HG02884 (cell line): ENCODE measurements around the gene R3HDM4.
A peak's percentile ranks its signal among the peaks of the same experiment; 100 is the strongest.
"Not testable (repeated sequence)": the region's sequence is repeated elsewhere in the genome, so short reads cannot be mapped to it uniquely, and the experiment has no call there.

Source experiments
- ATAC-seq: cut with Tn5 transposase; IDR thresholded peaks from one replicate; pipeline ENCODE4 v1.9.1; 2021; ENCODE audit warnings: mild to moderate bottlenecking, moderate library complexity; ENCODE audit not compliant: unreplicated experiment

R3HDM4 gene

GRCh38 chr19:896999-897398, 16.0 kb downstream of the R3HDM4 start:
- ATAC-seq, result no peak

- no peak for ATAC-seq
Measured at GRCh38 chr19:896434-896833, 16.6 kb downstream of the R3HDM4 start.

- ATAC-seq, result peak; percentile 67
Measured at GRCh38 chr19:892894-893689, 19.9 kb downstream of the R3HDM4 start, which contains the start of the genes MED16 and RNU6-9. MED16 (minus strand) TSS chr19:893187; CDS start chr19:891131, 2,056 bp downstream. RNU6-9 (plus strand) TSS chr19:893484.

- peak; percentile 43 for ATAC-seq
Measured at GRCh38 chr19:892243-892893, 20.7 kb downstream of the R3HDM4 start.

- ATAC-seq, result not testable (repeated sequence)
Measured at GRCh38 chr19:891421-892200, 21.4 kb downstream of the R3HDM4 start.

GRCh38 chr19:890831-891230, 22.2 kb downstream of the R3HDM4 start:
- no peak for ATAC-seq

- ATAC-seq, result no peak
Measured at GRCh38 chr19:889662-890295, 23.2 kb downstream of the R3HDM4 start.

- ATAC-seq, result no peak
Measured at GRCh38 chr19:888581-889385, 24.2 kb downstream of the R3HDM4 start.

- no peak for ATAC-seq
Measured at GRCh38 chr19:887599-887998, 25.4 kb downstream of the R3HDM4 start.

- ATAC-seq, result no peak
Measured at GRCh38 chr19:887072-887471, 25.9 kb downstream of the R3HDM4 start.

- no peak for ATAC-seq
Measured at GRCh38 chr19:885536-886224, 27.3 kb downstream of the R3HDM4 start.

- ATAC-seq, result no peak
Measured at GRCh38 chr19:884420-885211, 28.4 kb downstream of the R3HDM4 start.

- ATAC-seq, result no peak
Measured at GRCh38 chr19:883661-884211, 29.3 kb downstream of the R3HDM4 start.

GRCh38 chr19:882871-883497, 30.0 kb downstream of the R3HDM4 start:
- no peak for ATAC-seq

- ATAC-seq, result no peak
Measured at GRCh38 chr19:881385-882071, 31.5 kb downstream of the R3HDM4 start.

GRCh38 chr19:879711-880438, 33.1 kb downstream of the R3HDM4 start:
- no peak for ATAC-seq
